HepG2 (cell line): ENCODE results near the gene FAM83F. TPM values are rescaled to one million over a fixed set of nuclear protein-coding genes. Genes with fewer than 3 reads are reported as not detected.

ENCODE experiments used
- ATAC-seq: fragments of 200-7000 bp; cut with Tn5 transposase; 3 replicates; pipeline ENCODE4 v1.9.1; 2020; ENCODE audit warnings: mild to moderate bottlenecking, moderate library complexity
- BruUV-seq: library from RNA; stranded (reverse); fragments of 400-500 nt; replicated peaks from 2 replicates; lab custom pipeline; 2021; lab: Mats Ljungman, UMichigan
- CTCF ChIA-PET: fragments of 300-600 bp; formaldehyde crosslinking; extraction: SDS; loops from one replicate; lab custom pipeline; 2021; ENCODE audit warnings: low total read pairs, inconsistent platforms, low intra/inter-chr PET ratio; lab: Yijun Ruan, JAX
- POLR2A ChIA-PET: fragments of 350-600 bp; sonication (Branson Sonifier 250); formaldehyde crosslinking; loops from one replicate; lab custom pipeline; 2020; ENCODE audit warnings: antibody characterized with exemption, inconsistent platforms; lab: Yijun Ruan, JAX
- DNase-seq: peaks from one replicate; pipeline ENCODE4 v3.0.0-alpha.2; 2015; ENCODE audit warnings: low spot score
- FAIRE-seq: peaks from 3 replicates; lab custom pipeline; 2011; peaks lifted over from hg19 to GRCh38; lab: Jason Lieb, UNC
- H2AFZ ChIP-seq: one replicate; pipeline ENCODE4 v1.6.1; 2011; ENCODE audit warnings: low read length, inconsistent platforms
- H3K27ac ChIP-seq: fragments of 300-600 bp; 3 replicates; pipeline ENCODE4 v1.8.0; 2011; ENCODE audit warnings: mixed run types, mild to moderate bottlenecking, mixed read lengths, low read length, inconsistent platforms; ENCODE audit not compliant: insufficient read depth; ENCODE audit errors: extremely low read length
- H3K27me3 ChIP-seq, 2 experiments: fragments of 200-600 bp in 1 of 2; 2 replicates in 1 of 2; 3 replicates in 1 of 2; pipeline versions ENCODE4 v1.6.0 to v1.8.0; 2011; ENCODE audit warnings: low read length in 2 of 2, mild to moderate bottlenecking in 2 of 2, moderate library complexity in 2 of 2, inconsistent platforms in 1 of 2; ENCODE audit not compliant: insufficient read depth in 2 of 2, control insufficient read depth in 1 of 2
- H3K36me3 ChIP-seq, 2 experiments: fragments of 200-600 bp in 1 of 2; replicated peaks in 1 of 2; 2 replicates in 1 of 2; 3 replicates in 1 of 2; pipeline versions ENCODE4 v1.5.1 to v1.8.0; 2011; ENCODE audit warnings: low read length in 2 of 2, inconsistent platforms in 1 of 2; ENCODE audit not compliant: insufficient read depth in 2 of 2, control insufficient read depth in 1 of 2
- H3K4me1 ChIP-seq: 2 replicates; pipeline ENCODE4 v1.5.1; 2012; ENCODE audit warnings: low read length, inconsistent platforms; ENCODE audit not compliant: insufficient read depth
- H3K4me2 ChIP-seq: 2 replicates; pipeline ENCODE4 v1.6.0; 2011; ENCODE audit warnings: low read depth, low read length, inconsistent platforms
- H3K4me3 ChIP-seq, 3 experiments: fragments of 200-600 bp in 1 of 3; sonication (generic), shearing (Covaris generic) in 1 of 3; replicated peaks in 1 of 3; 2 replicates each; pipeline ENCODE4 v1.5.1; 2011 to 2016; ENCODE audit warnings: low read length in 3 of 3, inconsistent platforms in 2 of 3, low read depth in 2 of 3, mild to moderate bottlenecking in 2 of 3, control low read depth in 1 of 3, mixed read lengths in 1 of 3; ENCODE audit not compliant: insufficient read depth in 1 of 3
- H3K79me2 ChIP-seq: one replicate; pipeline ENCODE4 v1.6.1; 2011; ENCODE audit warnings: low read length, inconsistent platforms; ENCODE audit not compliant: insufficient read depth
- H3K9ac ChIP-seq: 2 replicates; pipeline ENCODE4 v1.6.0; 2011; ENCODE audit warnings: mild to moderate bottlenecking, low read depth, low read length, inconsistent platforms; ENCODE audit not compliant: insufficient read depth
- H3K9me3 ChIP-seq: 2 replicates; pipeline ENCODE4 v1.5.1; 2012; ENCODE audit warnings: mild to moderate bottlenecking, low read length
- H4K20me1 ChIP-seq: 2 replicates; pipeline ENCODE4 v1.6.0; 2011; ENCODE audit warnings: inconsistent platforms, mild to moderate bottlenecking, low read length, moderate library complexity; ENCODE audit not compliant: insufficient read depth
- ELF4 ChIP-seq: sonication (generic); formaldehyde crosslinking; IDR thresholded peaks from 2 replicates; pipeline ENCODE4 v1.5.0; 2020; ENCODE audit warnings: missing genetic modification reagents, mild to moderate bottlenecking, moderate library complexity, borderline replicate concordance
- HOXA9 ChIP-seq: sonication (generic); formaldehyde crosslinking; IDR thresholded peaks from 2 replicates; pipeline ENCODE4 v1.8.1; 2022; ENCODE audit warnings: missing genetic modification reagents, mild to moderate bottlenecking, moderate library complexity, borderline replicate concordance
- NONO ChIP-seq, 2 experiments: fragments of 450-650 bp in 1 of 2; sonication (generic) in 1 of 2; formaldehyde crosslinking in 1 of 2; IDR thresholded peaks in 1 of 2; conservative IDR thresholded peaks in 1 of 2; 2 replicates each; pipeline versions ENCODE4 v1.6.1 to v1.8.0; 2017 to 2022; ENCODE audit warnings: mild to moderate bottlenecking in 1 of 2, missing genetic modification reagents in 1 of 2, moderate library complexity in 1 of 2
- NRL ChIP-seq: sonication (generic); formaldehyde crosslinking; IDR thresholded peaks from 2 replicates; pipeline ENCODE4 v1.5.0; 2020; ENCODE audit warnings: missing genetic modification reagents, mild to moderate bottlenecking, moderate library complexity, borderline replicate concordance
- SMAD3 ChIP-seq: sonication (generic); formaldehyde crosslinking; IDR thresholded peaks from 2 replicates; pipeline ENCODE4 v1.4.0; 2020; ENCODE audit warnings: missing genetic modification reagents
- SRY ChIP-seq: sonication (generic); formaldehyde crosslinking; IDR thresholded peaks from 2 replicates; pipeline ENCODE4 v1.8.0; 2022; ENCODE audit warnings: mild to moderate bottlenecking, missing genetic modification reagents
- ZNF563 ChIP-seq: sonication (generic); formaldehyde crosslinking; IDR thresholded peaks from 2 replicates; pipeline ENCODE4 v1.8.0; 2022; ENCODE audit warnings: mild to moderate bottlenecking, moderate library complexity, missing genetic modification reagents
- ZNF672 ChIP-seq: sonication (generic); formaldehyde crosslinking; IDR thresholded peaks from 2 replicates; pipeline ENCODE4 v1.8.1; 2022; ENCODE audit warnings: missing genetic modification reagents
- ZNF775 ChIP-seq: sonication (generic); formaldehyde crosslinking; IDR thresholded peaks from 2 replicates; pipeline ENCODE4 v1.4.0; 2020; ENCODE audit warnings: missing genetic modification reagents, mild to moderate bottlenecking, moderate library complexity, borderline replicate concordance
- WGBS: methylation state at CpG from one replicate; pipeline ENCODE4 v1.1.6; 2017; ENCODE audit warnings: low lambda C conversion rate; 5-methylcytosine and 5-hydroxymethylcytosine counted together
- in situ Hi-C: cut with HindIII; loops from 2 replicates; pipeline ENCODE4 v1.10.0; 2017; ENCODE audit warnings: low pct_unique_long_range_greater_than_20kb; ENCODE audit not compliant: extremely low pct_ligation_motif_present
- intact Hi-C: fragments of 100-400 bp; cut with micrococcal nuclease; formaldehyde crosslinking; loops from one replicate; pipeline ENCODE4 v1.10.0; 2022; ENCODE audit not compliant: unreplicated experiment
- polyA plus RNA-seq, 8 experiments: library from polyadenylated mRNA; depleted of rRNA in 3 of 8; stranded (reverse) in 7 of 8; unstranded in 1 of 8; fragments of >200 nt; fragmentation: Illumina TruSeq in 4 of 8; extraction: Trizol in 4 of 8; gene quantifications; 2 replicates each; pipeline versions ENCODE4 v1.2.1 to v1.2.3, GENCODE V29; 2011 to 2016; ENCODE audit warnings: low read depth in 4 of 8, missing spikeins in 1 of 8, mixed read lengths in 1 of 8; ENCODE audit not compliant: insufficient read depth in 1 of 8
- total RNA-seq, 5 experiments: library from RNA; depleted of rRNA; stranded (reverse); fragments of >200 nt; fragmentation: Illumina TruSeq; extraction: Trizol; gene quantifications; 2 replicates each; pipeline ENCODE4 v1.2.3, GENCODE V29; 2016; ENCODE audit warnings: low read depth in 1 of 5
- TF ChIP-seq, protein P1 (sequence below): sonication (generic); formaldehyde crosslinking; IDR thresholded peaks from 2 replicates; pipeline ENCODE4 v1.5.0; 2020; ENCODE audit warnings: mild to moderate bottlenecking, missing genetic modification reagents
- TF ChIP-seq, protein P2 (sequence below): sonication (generic); formaldehyde crosslinking; conservative IDR thresholded peaks from 2 replicates; pipeline ENCODE4 v1.8.0; 2022; ENCODE audit warnings: mild to moderate bottlenecking, moderate library complexity, missing genetic modification reagents

The FAM83F gene
- total and polyA plus RNA-seq, 2 of the 13 experiments (the other 11 are each of a cell fraction or from before 2014, with no cell fraction given) = not detected

DNA sequence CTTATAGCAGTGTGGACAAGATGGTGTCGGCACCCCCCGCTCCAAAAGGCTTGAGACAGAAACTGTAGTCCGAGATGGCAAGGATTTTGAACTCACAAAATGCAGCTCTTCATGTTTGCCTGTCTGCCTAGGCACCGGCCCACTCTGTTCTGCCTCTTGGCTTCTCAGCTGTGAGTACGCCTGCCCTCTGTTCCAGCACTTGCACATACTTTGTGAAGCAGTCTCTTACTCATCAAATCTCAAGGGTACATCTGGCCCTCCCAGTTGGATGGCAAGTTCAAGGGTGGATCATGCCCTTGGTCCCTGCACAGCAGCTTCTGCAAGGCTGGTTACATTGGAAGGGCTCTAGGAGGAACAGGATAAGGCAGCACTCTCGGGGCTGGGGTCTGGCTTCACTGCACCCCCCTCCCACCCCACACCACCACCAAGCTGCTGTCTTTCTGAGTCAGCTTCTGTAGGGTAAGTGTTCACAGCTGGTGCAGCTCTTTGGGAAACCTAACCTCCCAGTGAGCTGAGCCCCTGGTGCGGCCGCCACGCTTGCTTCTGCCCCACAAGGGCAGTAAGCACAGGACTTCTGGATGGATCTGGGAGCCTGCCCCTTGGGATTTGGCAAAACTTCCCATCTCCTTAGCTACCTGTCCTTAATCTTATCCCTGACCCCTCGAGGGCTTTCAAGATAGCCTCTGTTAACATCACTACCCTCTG lies 37.2 kb downstream of the FAM83F start:
- no peak for DNase-seq
- H4K20me1 ChIP-seq = no peaks in the 10 kb centered on the region
- no peak overlapping the region for H3K4me2 ChIP-seq
- H3K4me1 ChIP-seq = peaks cover 26% of the 10 kb centered on the region
- no peak overlapping the region for H3K4me3 ChIP-seq
- CTCF ChIA-PET = no interaction called here
- in situ Hi-C loops = no loop called here
- no peaks in the 10 kb centered on the region for H3K9me3 ChIP-seq
- no peak overlapping the region for H3K9ac ChIP-seq
- H3K79me2 ChIP-seq = no peaks in the 10 kb centered on the region
- no peak overlapping the region for H2AFZ ChIP-seq
- BruUV-seq = no TSS peak
- POLR2A ChIA-PET = interaction anchor here (1.2 kb wide), 1 partner anchor 12 kb away, joined by 3 read pairs; no protein-coding TSS in a partner anchor
- peaks cover 9 to 66% of the 10 kb centered on the region in 2 experiments; a peak in 3 of 5 replicates for H3K27me3 ChIP-seq
- H3K36me3 ChIP-seq = no peaks in the 10 kb centered on the region
- ATAC-seq = no peak
- no peak overlapping the region for H3K27ac ChIP-seq
- intact Hi-C loops = no loop called here
- 55% methylated on average over 9 of the region's 10 CpGs for WGBS
- TF ChIP-seq, protein P1, sequence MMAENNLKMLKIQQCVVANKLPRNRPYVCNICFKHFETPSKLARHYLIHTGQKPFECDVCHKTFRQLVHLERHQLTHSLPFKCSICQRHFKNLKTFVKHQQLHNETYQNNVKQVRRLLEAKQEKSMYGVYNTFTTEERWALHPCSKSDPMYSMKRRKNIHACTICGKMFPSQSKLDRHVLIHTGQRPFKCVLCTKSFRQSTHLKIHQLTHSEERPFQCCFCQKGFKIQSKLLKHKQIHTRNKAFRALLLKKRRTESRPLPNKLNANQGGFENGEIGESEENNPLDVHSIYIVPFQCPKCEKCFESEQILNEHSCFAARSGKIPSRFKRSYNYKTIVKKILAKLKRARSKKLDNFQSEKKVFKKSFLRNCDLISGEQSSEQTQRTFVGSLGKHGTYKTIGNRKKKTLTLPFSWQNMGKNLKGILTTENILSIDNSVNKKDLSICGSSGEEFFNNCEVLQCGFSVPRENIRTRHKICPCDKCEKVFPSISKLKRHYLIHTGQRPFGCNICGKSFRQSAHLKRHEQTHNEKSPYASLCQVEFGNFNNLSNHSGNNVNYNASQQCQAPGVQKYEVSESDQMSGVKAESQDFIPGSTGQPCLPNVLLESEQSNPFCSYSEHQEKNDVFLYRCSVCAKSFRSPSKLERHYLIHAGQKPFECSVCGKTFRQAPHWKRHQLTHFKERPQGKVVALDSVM (CRISPR knock-in tag) = no peak
- TF ChIP-seq NONO (IDR thresholded peaks at IDR 0.05) = no peak
- no peak for TF ChIP-seq NONO (CRISPR knock-in tag; conservative IDR thresholded peaks at IDR 0.05)
- TF ChIP-seq, all 625 proteins: peak for 0
- FAIRE-seq = no peak

DNA sequence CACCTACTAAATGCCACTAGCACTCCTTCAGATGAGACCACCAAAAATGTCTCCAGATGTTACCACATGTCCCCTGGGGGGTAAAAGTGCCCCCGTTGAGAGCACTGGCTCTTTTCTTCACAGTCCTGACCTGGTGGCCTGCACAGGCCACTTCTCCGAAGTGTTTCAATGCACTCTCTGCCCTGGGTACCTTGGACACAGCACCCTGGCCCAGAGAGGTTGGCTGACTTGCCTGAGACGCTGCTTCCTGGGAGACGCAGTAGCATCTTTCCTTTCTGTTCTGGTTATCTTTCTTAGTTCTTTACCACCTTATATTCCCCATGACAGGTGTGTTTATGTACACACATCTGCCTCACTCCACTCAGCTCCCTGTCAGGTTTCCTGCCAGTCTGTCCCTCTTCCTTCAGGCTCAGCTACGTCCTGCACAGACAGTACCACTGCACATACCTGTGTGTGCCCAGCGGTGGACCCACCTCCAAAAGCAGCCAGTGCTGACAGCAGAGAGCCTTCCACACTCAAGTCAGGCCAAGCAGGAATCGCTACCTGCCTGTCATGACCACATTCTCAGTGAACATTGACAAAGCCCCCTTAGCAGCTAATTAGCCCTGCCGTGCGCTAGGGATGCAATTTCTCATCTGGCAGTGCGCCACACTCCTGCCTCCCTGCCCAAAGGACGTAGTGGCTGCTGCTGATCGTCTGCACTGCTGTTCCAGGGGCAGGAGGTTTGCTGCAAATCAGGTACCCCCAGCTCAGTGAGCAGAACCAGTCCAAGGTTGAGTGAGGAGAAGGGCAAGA lies 39.0 kb downstream of the FAM83F start:
- Histone ChIP-seq H3K27ac (no peak overlapping the region), H3K4me2 (no peak overlapping the region), H3K36me3 (no peaks in the 10 kb centered on the region), H3K9ac (no peak overlapping the region), H4K20me1 (no peaks in the 10 kb centered on the region), H3K9me3 (no peaks in the 10 kb centered on the region), H3K79me2 (no peaks in the 10 kb centered on the region), H3K4me3 (no peak overlapping the region), H3K4me1 (peaks cover 30% of the 10 kb centered on the region), H3K27me3 (peaks cover 7 to 58% of the 10 kb centered on the region in 2 experiments; a peak in 3 of 5 replicates)
- ATAC-seq (no peak), FAIRE-seq (no peak), DNase-seq (no peak)
- CTCF ChIA-PET = no interaction called here
- in situ Hi-C loops (no loop called here), intact Hi-C loops (no loop called here)
- BruUV-seq = no TSS peak
- POLR2A ChIA-PET = no interaction called here
- WGBS = 13% methylated on average over 10 of the region's 12 CpGs
- no peak for TF ChIP-seq ZNF672 (CRISPR knock-in tag)
- no peak for TF ChIP-seq SRY (CRISPR knock-in tag)
- no peak for TF ChIP-seq NRL (CRISPR knock-in tag)
- TF ChIP-seq, protein P2, sequence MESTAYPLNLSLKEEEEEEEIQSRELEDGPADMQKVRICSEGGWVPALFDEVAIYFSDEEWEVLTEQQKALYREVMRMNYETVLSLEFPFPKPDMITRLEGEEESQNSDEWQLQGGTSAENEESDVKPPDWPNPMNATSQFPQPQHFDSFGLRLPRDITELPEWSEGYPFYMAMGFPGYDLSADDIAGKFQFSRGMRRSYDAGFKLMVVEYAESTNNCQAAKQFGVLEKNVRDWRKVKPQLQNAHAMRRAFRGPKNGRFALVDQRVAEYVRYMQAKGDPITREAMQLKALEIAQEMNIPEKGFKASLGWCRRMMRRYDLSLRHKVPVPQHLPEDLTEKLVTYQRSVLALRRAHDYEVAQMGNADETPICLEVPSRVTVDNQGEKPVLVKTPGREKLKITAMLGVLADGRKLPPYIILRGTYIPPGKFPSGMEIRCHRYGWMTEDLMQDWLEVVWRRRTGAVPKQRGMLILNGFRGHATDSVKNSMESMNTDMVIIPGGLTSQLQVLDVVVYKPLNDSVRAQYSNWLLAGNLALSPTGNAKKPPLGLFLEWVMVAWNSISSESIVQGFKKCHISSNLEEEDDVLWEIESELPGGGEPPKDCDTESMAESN (CRISPR knock-in tag) = no peak
- TF ChIP-seq ELF4 = no peak
- TF ChIP-seq ZNF775 = no peak
- no peak for TF ChIP-seq SMAD3 (CRISPR knock-in tag)
- no peak for TF ChIP-seq HOXA9 (CRISPR knock-in tag)
- TF ChIP-seq ZNF563 (CRISPR knock-in tag) = no peak
- TF ChIP-seq, all 625 proteins: peak for 0
- H2AFZ ChIP-seq = no peak overlapping the region
